Neural cell (in vitro differentiated cells): ENCODE results near the gene PYGB. TPM values are rescaled to one million over a fixed set of nuclear protein-coding genes. Genes with fewer than 3 reads are reported as not detected.

Experiments
- H2AFZ ChIP-seq: fragments of 200-600, 300-800 bp; sonication (generic), shearing (Covaris generic); 2 replicates; pipeline ENCODE4 v1.6.0; 2014; ENCODE audit warnings: low read depth, mild to moderate bottlenecking, antibody characterized with exemption, low read length, moderate library complexity
- H3F3A ChIP-seq: fragments of 200-600 bp; shearing (Covaris generic); 2 replicates; pipeline ENCODE4 v1.6.1; 2016; ENCODE audit warnings: mild to moderate bottlenecking, moderate library complexity, mixed read lengths, antibody characterized with exemption, low read length; ENCODE audit not compliant: insufficient read depth, poor library complexity, severe bottlenecking
- H3K27ac ChIP-seq: fragments of 200-600, 300-800 bp; sonication (generic), shearing (Covaris generic); 2 replicates; pipeline ENCODE4 v1.5.1; 2014; ENCODE audit warnings: mild to moderate bottlenecking, low read length, moderate library complexity
- H3K27me3 ChIP-seq: fragments of 300-800, 200-600 bp; sonication (generic), shearing (Covaris generic); 2 replicates; pipeline ENCODE4 v1.6.0; 2014; ENCODE audit warnings: mild to moderate bottlenecking, low read depth, low read length, moderate library complexity; ENCODE audit not compliant: insufficient read depth
- H3K36me3 ChIP-seq: fragments of 300-800, 200-600 bp; sonication (generic), shearing (Covaris generic); 2 replicates; pipeline ENCODE4 v1.5.1; 2014; ENCODE audit warnings: mild to moderate bottlenecking, antibody characterized with exemption, low read length, moderate library complexity; ENCODE audit not compliant: insufficient read depth
- H3K4me2 ChIP-seq: fragments of 300-800, 200-600 bp; sonication (generic), shearing (Covaris generic); 2 replicates; pipeline ENCODE4 v1.6.0; 2014; ENCODE audit warnings: mild to moderate bottlenecking, low read length
- H3K4me3 ChIP-seq: fragments of 300-800, 200-600 bp; sonication (generic), shearing (Covaris generic); 2 replicates; pipeline ENCODE4 v1.5.1; 2014; ENCODE audit warnings: mild to moderate bottlenecking, low read length, moderate library complexity
- H3K79me2 ChIP-seq: fragments of 200-600 bp; shearing (Covaris generic); replicated peaks from 2 replicates; pipeline ENCODE4 v1.6.0; 2014; ENCODE audit warnings: mild to moderate bottlenecking, low read length, moderate library complexity; ENCODE audit not compliant: insufficient read depth
- H3K9ac ChIP-seq: fragments of 300-800, 200-600 bp; sonication (generic), shearing (Covaris generic); 2 replicates; pipeline ENCODE4 v1.6.1; 2016; ENCODE audit warnings: mild to moderate bottlenecking, low read length, mixed read lengths
- H3K9me2 ChIP-seq: fragments of 200-600 bp; shearing (Covaris generic); 2 replicates; pipeline ENCODE4 v1.6.1; 2016; ENCODE audit warnings: mild to moderate bottlenecking, low read length, mixed read lengths; ENCODE audit not compliant: insufficient read depth
- H3K9me3 ChIP-seq: fragments of 200-600, 300-800 bp; sonication (generic), shearing (Covaris generic); 2 replicates; pipeline ENCODE4 v1.6.1; 2016; ENCODE audit warnings: mild to moderate bottlenecking, mixed run types, low read length, moderate library complexity, mixed read lengths
- H4K20me1 ChIP-seq: fragments of 200-600 bp; shearing (Covaris generic); 2 replicates; pipeline ENCODE4 v1.6.1; 2016; ENCODE audit warnings: mild to moderate bottlenecking, mixed run types; ENCODE audit not compliant: insufficient read depth
- CTCF ChIP-seq: fragments of 450-650 bp; IDR thresholded peaks from 2 replicates; pipeline ENCODE4 v1.5.1; 2014; ENCODE audit warnings: antibody characterized with exemption, mild to moderate bottlenecking, moderate library complexity; ENCODE audit not compliant: poor library complexity, severe bottlenecking
- EP300 ChIP-seq: fragments of 450-650 bp; conservative IDR thresholded peaks from 2 replicates; pipeline ENCODE4 v1.6.1; 2014; ENCODE audit warnings: antibody characterized with exemption, mild to moderate bottlenecking, moderate library complexity; ENCODE audit not compliant: poor library complexity, severe bottlenecking
- EZH2 ChIP-seq: fragments of 200-600, 300-800 bp; shearing (Covaris generic), sonication (generic); IDR thresholded peaks from 2 replicates; pipeline ENCODE4 v1.6.1; 2014; ENCODE audit warnings: antibody characterized with exemption, low read length, borderline replicate concordance, mild to moderate bottlenecking; ENCODE audit not compliant: insufficient read depth, poor library complexity, severe bottlenecking
- MXI1 ChIP-seq: fragments of 450-650 bp; conservative IDR thresholded peaks from 2 replicates; pipeline ENCODE4 v1.6.1; 2014; ENCODE audit warnings: antibody characterized with exemption, mild to moderate bottlenecking; ENCODE audit not compliant: poor library complexity, severe bottlenecking
- POLR2AphosphoS5 ChIP-seq: IDR thresholded peaks from 2 replicates; pipeline ENCODE4 v1.6.1; 2012
- RAD21 ChIP-seq: fragments of 450-650 bp; conservative IDR thresholded peaks from 2 replicates; pipeline ENCODE4 v1.6.1; 2014; ENCODE audit warnings: antibody characterized with exemption, mild to moderate bottlenecking, moderate library complexity
- REST ChIP-seq: IDR thresholded peaks from 2 replicates; pipeline ENCODE4 v1.6.1; 2012; ENCODE audit warnings: borderline replicate concordance
- SMC3 ChIP-seq: fragments of 450-650 bp; conservative IDR thresholded peaks from 2 replicates; pipeline ENCODE4 v1.6.1; 2014; ENCODE audit warnings: antibody characterized with exemption, mild to moderate bottlenecking, moderate library complexity; ENCODE audit not compliant: poor library complexity
- TAF1 ChIP-seq: IDR thresholded peaks from 2 replicates; pipeline ENCODE4 v1.6.1; 2012; ENCODE audit warnings: low read depth
- polyA plus RNA-seq: library from polyadenylated mRNA; depleted of rRNA; stranded (reverse); fragments of >200 nt; gene quantifications from 2 replicates; pipeline ENCODE4 v1.2.3, GENCODE V29; 2014

PYGB gene
- polyA plus RNA-seq, 1 donor from 2014 or later: 70.5 TPM

- H3K4me2 ChIP-seq: no peak overlapping the region
- no peak overlapping the region for H3K9ac ChIP-seq
- no peaks in the 10 kb centered on the region for H3K9me3 ChIP-seq
- H3K4me3 ChIP-seq: no peak overlapping the region
- no peaks in the 10 kb centered on the region for H3K36me3 ChIP-seq
- H3K79me2 ChIP-seq: peaks cover 10% of the 10 kb centered on the region
- H3K27me3 ChIP-seq: no peaks in the 10 kb centered on the region
- H3K27ac ChIP-seq: no peak overlapping the region
- TF ChIP-seq SMC3 (no peak), CTCF (no peak), REST (no peak), EZH2 (no peak), TAF1 (no peak), MXI1 (no peak)
- H3F3A ChIP-seq: peaks cover 5% of the 10 kb centered on the region
- no peaks in the 10 kb centered on the region for H3K9me2 ChIP-seq
- no peaks in the 10 kb centered on the region for H4K20me1 ChIP-seq
- H2AFZ ChIP-seq: no peak overlapping the region
Measured at GRCh38 chr20:25244976-25245375, 2.9 kb upstream of the PYGB start.

- Histone ChIP-seq H3F3A (peaks cover 5% of the 10 kb centered on the region), H3K27me3 (no peaks in the 10 kb centered on the region), H3K9me3 (no peaks in the 10 kb centered on the region), H3K9ac (no peak overlapping the region), H3K4me2 (no peak overlapping the region), H3K9me2 (no peaks in the 10 kb centered on the region), H2AFZ (no peak overlapping the region), H3K36me3 (no peaks in the 10 kb centered on the region), H3K4me3 (no peak overlapping the region), H3K27ac (no peak overlapping the region), H3K79me2 (peaks cover 15% of the 10 kb centered on the region), H4K20me1 (no peaks in the 10 kb centered on the region)
- TF ChIP-seq TAF1 (no peak), RAD21 (no peak), EP300 (no peak), SMC3 (no peak), POLR2AphosphoS5 (no peak), EZH2 (no peak), MXI1 (no peak), REST (no peak), CTCF (no peak)
Measured at GRCh38 chr20:25245461-25245860, 2.4 kb upstream of the PYGB start.
